GM23338 (cell line): Measurements from ENCODE around the gene ANO4. TPM values are rescaled to one million over a fixed set of nuclear protein-coding genes. Genes with fewer than 3 reads are reported as not detected.

Source experiments
- ATAC-seq: fragments of 200-7000 bp; cut with Tn5 transposase; 3 replicates; pipeline ENCODE4 v1.9.1; 2020
- DNase-seq: peaks from one replicate; pipeline ENCODE4 v3.0.0-alpha.2; 2015; ENCODE audit warnings: low spot score
- H2AFZ ChIP-seq: fragments of 200-600 bp; sonication (generic); 2 replicates; pipeline ENCODE4 v1.8.0; 2016; ENCODE audit warnings: antibody characterized with exemption, mild to moderate bottlenecking, moderate library complexity
- H3F3A ChIP-seq: fragments of 200-600 bp; sonication (generic); replicated peaks from 2 replicates; pipeline ENCODE4 v1.8.0; 2017; ENCODE audit warnings: antibody characterized with exemption, mixed run types, low read depth
- H3K27ac ChIP-seq: fragments of 200-600 bp; sonication (generic); 2 replicates; pipeline ENCODE4 v1.6.1; 2016; ENCODE audit warnings: low read depth
- H3K27me3 ChIP-seq: fragments of 200-600 bp; sonication (generic); 2 replicates; pipeline ENCODE4 v1.8.0; 2016; ENCODE audit warnings: mild to moderate bottlenecking, mixed run types, moderate library complexity; ENCODE audit not compliant: insufficient read depth
- H3K36me3 ChIP-seq: fragments of 200-600 bp; sonication (generic); 2 replicates; pipeline ENCODE4 v1.8.0; 2016; ENCODE audit warnings: mild to moderate bottlenecking; ENCODE audit not compliant: insufficient read depth
- H3K4me1 ChIP-seq: fragments of 200-600 bp; sonication (generic); 2 replicates; pipeline ENCODE4 v1.8.0; 2016; ENCODE audit warnings: mild to moderate bottlenecking, moderate library complexity; ENCODE audit not compliant: insufficient read depth
- H3K4me2 ChIP-seq: fragments of 200-600 bp; sonication (generic); 2 replicates; pipeline ENCODE4 v1.7.1; 2017; ENCODE audit warnings: mixed run types
- H3K4me3 ChIP-seq: fragments of 200-600 bp; sonication (generic); 2 replicates; pipeline ENCODE4 v1.6.1; 2016; ENCODE audit warnings: mixed run types
- H3K79me2 ChIP-seq: fragments of 200-600 bp; sonication (generic); replicated peaks from 2 replicates; pipeline ENCODE4 v1.8.0; 2017; ENCODE audit warnings: mild to moderate bottlenecking; ENCODE audit not compliant: insufficient read depth
- H3K9me2 ChIP-seq: fragments of 200-600 bp; sonication (generic); 2 replicates; pipeline ENCODE4 v1.8.0; 2017; ENCODE audit not compliant: insufficient read depth
- H4K20me1 ChIP-seq: fragments of 200-600 bp; sonication (generic); replicated peaks from 2 replicates; pipeline ENCODE4 v1.8.0; 2017; ENCODE audit warnings: mild to moderate bottlenecking; ENCODE audit not compliant: insufficient read depth
- H3K27ac Mint-ChIP-seq: 2 replicates; pipeline ENCODE4 v1.8.0; 2020; ENCODE audit warnings: inconsistent platforms, mild to moderate bottlenecking, moderate library complexity, mixed read lengths
- H3K27me3 Mint-ChIP-seq: 3 replicates; pipeline ENCODE4 v1.8.0; 2022; ENCODE audit warnings: low read depth, mild to moderate bottlenecking, moderate library complexity, mixed read lengths, inconsistent platforms; ENCODE audit not compliant: insufficient read depth, poor library complexity
- H3K36me3 Mint-ChIP-seq: 3 replicates; pipeline ENCODE4 v1.8.0; 2021; ENCODE audit warnings: low read depth, mild to moderate bottlenecking, inconsistent platforms, moderate library complexity, mixed read lengths
- H3K4me1 Mint-ChIP-seq: 3 replicates; pipeline ENCODE4 v1.8.0; 2020; ENCODE audit warnings: mild to moderate bottlenecking, inconsistent platforms, mixed read lengths
- H3K4me3 Mint-ChIP-seq: 3 replicates; pipeline ENCODE4 v1.8.0; 2021; ENCODE audit warnings: moderate library complexity, mild to moderate bottlenecking, inconsistent platforms, mixed read lengths
- H3K9me3 Mint-ChIP-seq: 3 replicates; pipeline ENCODE4 v1.8.0; 2020; ENCODE audit warnings: moderate library complexity, mild to moderate bottlenecking, inconsistent platforms, mixed read lengths
- CREB1 ChIP-seq: fragments of 250-450 bp; sonication (Bioruptor Pico); IDR thresholded peaks from 2 replicates; pipeline ENCODE4 v1.5.0; 2020; ENCODE audit warnings: low read depth, mild to moderate bottlenecking, moderate library complexity
- CTCF ChIP-seq, 2 experiments: fragments of 200-600 bp in 1 of 2; sonication (generic) in 1 of 2; conservative IDR thresholded peaks; 2 replicates each; pipeline versions ENCODE4 v1.5.1 to v1.6.1; 2016 to 2017; ENCODE audit warnings: antibody characterized with exemption in 2 of 2, low read depth in 2 of 2, mild to moderate bottlenecking in 2 of 2, moderate library complexity in 1 of 2
- EZH2 ChIP-seq: fragments of 200-600 bp; sonication (generic); IDR thresholded peaks from one replicate; pipeline ENCODE4 v1.8.0; 2017; ENCODE audit warnings: antibody characterized with exemption, mild to moderate bottlenecking, low read depth; ENCODE audit not compliant: unreplicated experiment
- EZH2phosphoT487 ChIP-seq: fragments of 200-600 bp; sonication (generic); IDR thresholded peaks from one replicate; pipeline ENCODE4 v1.8.1; 2018; ENCODE audit warnings: antibody characterized with exemption; ENCODE audit not compliant: unreplicated experiment
- JUNB ChIP-seq: IDR thresholded peaks from one replicate; pipeline ENCODE4 v1.6.1; 2016; ENCODE audit warnings: antibody characterized with exemption; ENCODE audit not compliant: unreplicated experiment
- NANOG ChIP-seq: IDR thresholded peaks from 2 replicates; pipeline ENCODE4 v1.6.1; 2016; ENCODE audit warnings: antibody characterized with exemption, borderline replicate concordance
- POLR2AphosphoS5 ChIP-seq: IDR thresholded peaks from 2 replicates; pipeline ENCODE4 v1.6.1; 2016; ENCODE audit warnings: antibody characterized with exemption, low read depth
- REST ChIP-seq: IDR thresholded peaks from one replicate; pipeline ENCODE4 v1.6.1; 2018; ENCODE audit warnings: antibody characterized with exemption; ENCODE audit not compliant: unreplicated experiment
- STAT1 ChIP-seq: IDR thresholded peaks from one replicate; pipeline ENCODE4 v1.6.1; 2016; ENCODE audit warnings: antibody characterized with exemption; ENCODE audit not compliant: unreplicated experiment
- ZNF114 ChIP-seq: fragments of 250-450 bp; sonication (Bioruptor Pico); IDR thresholded peaks from 2 replicates; pipeline ENCODE4 v1.5.0; 2020; ENCODE audit warnings: mild to moderate bottlenecking, moderate library complexity
- ZNF331 ChIP-seq: fragments of 250-450 bp; sonication (Bioruptor Pico); IDR thresholded peaks from 2 replicates; pipeline ENCODE4 v1.5.0; 2020; ENCODE audit warnings: low read depth, mild to moderate bottlenecking, moderate library complexity
- ZNF462 ChIP-seq: fragments of 250-450 bp; sonication (Bioruptor Pico); IDR thresholded peaks from 2 replicates; pipeline ENCODE4 v1.5.0; 2020; ENCODE audit warnings: mild to moderate bottlenecking, moderate library complexity
- polyA plus RNA-seq: library from polyadenylated mRNA; unstranded; fragments of >200 nt; fragmentation: Nextera tagmentation; extraction: Ambion mirVana; gene quantifications from 2 replicates; pipeline ENCODE4 v1.2.1, GENCODE V29; 2016
- total RNA-seq: library from RNA; depleted of rRNA; stranded (reverse); fragments of >200 nt; shearing (Covaris generic); gene quantifications from 2 replicates; pipeline ENCODE4 v1.2.3, GENCODE V29; 2014
- TF ChIP-seq, protein P1 (sequence below): IDR thresholded peaks from 2 replicates; pipeline ENCODE4 v1.6.1; 2016; ENCODE audit warnings: antibody characterized with exemption

The ANO4 gene
- total and polyA plus RNA-seq, 2 experiments from 2014 or later: 1.7 to 8.7 TPM

- H3K4me2 ChIP-seq: no peak overlapping the region
- H3K4me1 Mint-ChIP-seq: no peaks in the 10 kb centered on the region
- no peaks in the 10 kb centered on the region for H3K4me1 ChIP-seq
- peaks cover 3% of the 10 kb centered on the region; the same call in 1 of the 3 replicates for H3K36me3 Mint-ChIP-seq
- no peaks in the 10 kb centered on the region for H3F3A ChIP-seq
- no peaks in the 10 kb centered on the region for H3K27me3 ChIP-seq
- H3K36me3 ChIP-seq: no peaks in the 10 kb centered on the region
- no peak overlapping the region for H3K27ac ChIP-seq
- ATAC-seq (no peak), DNase-seq (no peak)
- no peaks in the 10 kb centered on the region for H3K79me2 ChIP-seq
- no peak overlapping the region for H3K4me3 ChIP-seq
- no peak overlapping the region for H3K27ac Mint-ChIP-seq
- no peak overlapping the region for H3K4me3 Mint-ChIP-seq
- TF ChIP-seq POLR2AphosphoS5: no peak
- TF ChIP-seq CTCF (conservative IDR thresholded peaks at IDR 0.05; ENCODE audit: low read depth in 2 of 2): no peak
- no peak for TF ChIP-seq ZNF331 (CRISPR knock-in tag)
- TF ChIP-seq EZH2: no peak
- no peak for TF ChIP-seq STAT1
- no peak for TF ChIP-seq EZH2phosphoT487
- TF ChIP-seq JUNB: no peak
- no peak for TF ChIP-seq ZNF114 (CRISPR knock-in tag)
- no peak for TF ChIP-seq REST
- TF ChIP-seq, protein P1, sequence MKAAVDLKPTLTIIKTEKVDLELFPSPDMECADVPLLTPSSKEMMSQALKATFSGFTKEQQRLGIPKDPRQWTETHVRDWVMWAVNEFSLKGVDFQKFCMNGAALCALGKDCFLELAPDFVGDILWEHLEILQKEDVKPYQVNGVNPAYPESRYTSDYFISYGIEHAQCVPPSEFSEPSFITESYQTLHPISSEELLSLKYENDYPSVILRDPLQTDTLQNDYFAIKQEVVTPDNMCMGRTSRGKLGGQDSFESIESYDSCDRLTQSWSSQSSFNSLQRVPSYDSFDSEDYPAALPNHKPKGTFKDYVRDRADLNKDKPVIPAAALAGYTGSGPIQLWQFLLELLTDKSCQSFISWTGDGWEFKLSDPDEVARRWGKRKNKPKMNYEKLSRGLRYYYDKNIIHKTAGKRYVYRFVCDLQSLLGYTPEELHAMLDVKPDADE: no peak
- no peak for TF ChIP-seq NANOG
- TF ChIP-seq ZNF462: no peak
- TF ChIP-seq CREB1 (CRISPR knock-in tag): no peak
- H2AFZ ChIP-seq: no peak overlapping the region
- no peaks in the 10 kb centered on the region for H3K9me2 ChIP-seq
- peaks cover 3% of the 10 kb centered on the region for H3K27me3 Mint-ChIP-seq
- peaks cover 10% of the 10 kb centered on the region; the same call in 1 of the 3 replicates for H3K9me3 Mint-ChIP-seq
- no peaks in the 10 kb centered on the region for H4K20me1 ChIP-seq
Measured at GRCh38 chr12:101053203-101053602, 258.6 kb downstream of the ANO4 start.
